ENCODE results near the gene BICD1.

The BICD1 gene

GRCh38 chr12:32104572-32105355, 1.9 kb upstream of the BICD1 start:
- no peak for DNase-seq

DNA sequence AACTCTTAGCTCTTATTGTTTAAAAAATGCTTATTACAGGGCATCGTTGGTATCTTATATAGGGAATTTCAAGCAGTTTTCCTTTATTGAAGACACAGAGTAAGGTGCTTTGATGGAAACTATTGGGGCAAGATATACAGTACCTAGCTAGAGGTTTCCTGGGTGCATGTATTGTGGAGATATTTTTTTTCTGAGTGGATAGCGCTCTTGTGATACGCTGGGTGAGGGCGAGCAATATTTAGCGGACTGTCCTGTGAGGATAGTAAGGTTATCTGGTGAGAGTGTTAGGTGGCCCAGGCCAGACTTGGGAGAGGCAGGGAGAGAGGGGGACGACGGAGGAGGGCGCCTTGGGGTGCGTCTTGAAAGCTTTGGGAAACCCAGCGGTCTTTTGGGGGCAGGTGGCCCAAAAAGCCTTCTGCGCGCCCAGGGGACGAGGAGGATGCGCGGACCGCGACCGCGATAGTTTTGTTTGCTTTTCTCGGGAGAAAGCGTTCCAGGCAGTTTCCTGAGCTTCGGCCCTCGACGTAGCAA, 596 bp upstream of the BICD1 start:
- no peak for DNase-seq

- no peak for DNase-seq
Observed at GRCh38 chr12:32107359-32108267, 966 bp downstream of the BICD1 start.

DNA sequence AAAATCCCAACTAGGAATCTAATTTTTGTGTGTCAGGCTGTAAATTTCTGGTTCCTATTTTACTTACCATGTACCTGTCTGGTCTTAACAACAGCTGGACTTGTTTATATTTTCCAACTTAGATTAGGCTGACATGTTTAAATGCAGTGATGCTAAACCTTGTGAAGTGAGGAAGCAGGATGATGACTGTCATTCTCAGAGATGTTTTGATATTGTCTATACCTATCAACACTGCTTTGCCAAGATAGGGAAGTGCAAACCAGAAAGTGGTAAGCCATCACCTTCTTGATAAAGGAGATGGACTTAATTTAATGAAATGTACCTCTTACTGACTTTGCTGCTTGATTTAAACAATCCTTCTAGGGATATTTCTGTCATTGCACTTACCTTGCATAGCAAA, 2.1 kb downstream of the BICD1 start:
- DNase-seq: no peak

GRCh38 chr12:32110417-32110816, 3.8 kb downstream of the BICD1 start:
- no peak for DNase-seq

DNA sequence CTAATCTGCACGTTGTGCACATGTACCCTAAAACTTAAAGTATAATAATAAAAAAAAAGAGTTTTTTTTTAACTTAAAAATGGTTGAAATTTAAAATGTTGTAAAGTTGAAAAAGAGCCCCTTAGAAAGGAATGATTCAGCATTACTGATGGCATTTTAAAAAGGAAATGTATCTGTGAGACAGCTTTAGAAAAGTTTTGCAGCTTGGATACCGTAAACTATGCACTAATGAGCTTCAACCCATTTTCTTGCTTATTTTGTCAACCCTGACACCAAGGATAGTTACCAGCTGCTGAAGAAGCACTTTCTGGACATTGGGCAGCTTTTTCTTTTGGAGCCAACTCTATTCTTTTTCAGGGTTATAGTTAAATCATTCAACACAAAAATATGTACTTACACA, 4.3 kb downstream of the BICD1 start:
- DNase-seq: no peak

- peak; percentile 48 for DNase-seq
Observed at GRCh38 chr12:32115404-32116104, 8.9 kb downstream of the BICD1 start.

GRCh38 chr12:32116897-32117296, 10.2 kb downstream of the BICD1 start:
- no peak for DNase-seq

DNA sequence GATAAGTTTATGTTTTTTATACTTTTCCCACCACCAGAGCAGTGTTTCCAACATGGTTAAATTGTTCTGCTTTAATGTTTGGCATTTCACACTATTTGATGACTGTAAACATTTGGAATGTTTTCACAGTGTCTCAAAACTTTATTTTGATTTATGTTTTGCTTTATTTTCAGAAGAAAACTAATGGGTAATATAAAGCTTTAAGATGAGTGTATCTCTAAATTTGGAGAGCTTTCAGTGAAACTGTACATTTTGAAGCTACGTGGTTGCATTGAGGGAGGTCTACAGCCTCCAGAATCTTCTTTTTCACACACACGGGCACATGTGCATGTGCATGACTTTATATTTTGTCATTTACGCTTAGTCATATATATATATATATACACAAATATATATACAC, 10.7 kb downstream of the BICD1 start:
- no peak for DNase-seq

DNA sequence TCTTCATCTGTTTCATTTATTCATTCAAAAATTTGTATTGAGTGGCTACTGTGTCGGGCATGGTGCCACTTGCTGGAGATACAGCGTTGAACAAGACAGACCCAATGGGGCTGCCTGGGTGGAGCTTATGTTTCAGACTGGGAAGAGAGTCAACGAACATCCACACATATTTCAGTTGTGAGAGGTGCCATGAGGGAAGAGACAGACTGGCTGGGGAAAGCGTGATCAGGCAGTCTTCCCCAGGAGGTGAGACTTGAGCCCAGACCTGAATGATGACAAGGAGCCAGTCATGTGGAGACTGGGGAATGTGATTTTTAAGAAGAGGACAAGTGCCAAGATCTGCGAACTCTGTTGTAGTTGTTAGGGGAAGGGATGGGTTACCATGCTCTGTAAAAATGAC, 12.2 kb downstream of the BICD1 start:
- no peak for DNase-seq

GRCh38 chr12:32120419-32120818, 13.8 kb downstream of the BICD1 start:
- DNase-seq: no peak

DNA sequence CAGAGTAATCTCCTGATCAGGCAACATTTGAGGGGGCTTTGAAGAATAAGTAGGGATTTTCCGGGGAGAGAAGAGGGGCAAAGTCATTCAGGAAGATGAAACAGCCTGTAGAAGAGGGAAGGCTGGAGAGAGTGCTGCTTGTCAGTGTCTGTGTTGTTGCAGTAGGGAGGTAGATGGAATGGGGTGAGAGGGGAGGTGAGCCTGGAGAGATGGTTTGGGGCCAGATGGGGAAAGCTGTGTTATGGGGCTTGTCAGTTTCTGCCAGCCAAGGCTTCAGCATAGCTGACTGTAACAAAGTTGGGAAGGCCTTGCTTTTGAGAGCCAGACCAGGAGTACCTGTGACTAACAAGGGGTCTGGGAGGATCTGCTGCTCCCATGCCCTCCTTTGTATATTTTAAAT, 18.0 kb downstream of the BICD1 start:
- DNase-seq: no peak

- DNase-seq: no peak
Observed at GRCh38 chr12:32125455-32126084, 18.9 kb downstream of the BICD1 start.

GRCh38 chr12:32126720-32127119, 20.1 kb downstream of the BICD1 start:
- DNase-seq: no peak

- DNase-seq: no peak
Observed at GRCh38 chr12:32131666-32132065, 25.0 kb downstream of the BICD1 start.

DNA sequence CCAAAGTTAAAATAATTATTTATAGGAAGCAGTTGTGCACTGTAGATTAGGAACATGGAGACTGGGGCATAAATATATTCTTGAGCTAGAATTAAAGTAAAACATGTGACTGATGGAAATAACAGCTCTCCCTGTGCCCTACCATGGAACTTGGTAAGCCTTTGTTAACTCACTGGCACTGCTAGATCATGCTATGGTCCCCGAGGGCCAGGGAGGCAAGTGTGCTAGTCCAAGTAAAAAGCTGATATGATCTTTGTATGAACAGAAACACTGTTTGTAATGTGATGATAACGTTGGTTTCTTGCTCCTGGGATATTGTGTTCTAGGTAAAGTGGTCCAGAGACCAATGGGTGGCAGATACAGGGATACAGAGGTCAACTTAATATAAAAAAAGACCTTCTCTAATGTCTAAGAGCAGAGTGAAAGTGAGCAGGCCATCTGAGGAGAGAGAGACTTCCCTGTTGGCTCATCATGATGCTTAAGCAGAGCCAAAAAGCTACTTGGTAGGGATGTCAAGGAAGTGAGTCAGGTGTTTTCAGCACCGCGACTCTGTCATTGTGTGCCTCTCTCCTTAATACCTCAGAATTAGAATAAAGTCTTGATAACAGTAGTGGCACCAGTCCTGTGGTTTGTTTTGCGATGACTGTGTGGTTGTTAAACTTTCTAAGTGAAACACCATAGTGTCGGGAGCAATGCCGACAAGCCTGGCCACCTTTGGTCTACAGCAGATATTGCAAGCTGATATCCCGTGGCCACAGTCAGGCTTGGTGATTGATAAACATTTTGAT, 27.6 kb downstream of the BICD1 start:
- DNase-seq: no peak

- DNase-seq: no peak
Observed at GRCh38 chr12:32135967-32136366, 29.3 kb downstream of the BICD1 start.

GRCh38 chr12:32136404-32136803, 29.8 kb downstream of the BICD1 start:
- no peak for DNase-seq

DNA sequence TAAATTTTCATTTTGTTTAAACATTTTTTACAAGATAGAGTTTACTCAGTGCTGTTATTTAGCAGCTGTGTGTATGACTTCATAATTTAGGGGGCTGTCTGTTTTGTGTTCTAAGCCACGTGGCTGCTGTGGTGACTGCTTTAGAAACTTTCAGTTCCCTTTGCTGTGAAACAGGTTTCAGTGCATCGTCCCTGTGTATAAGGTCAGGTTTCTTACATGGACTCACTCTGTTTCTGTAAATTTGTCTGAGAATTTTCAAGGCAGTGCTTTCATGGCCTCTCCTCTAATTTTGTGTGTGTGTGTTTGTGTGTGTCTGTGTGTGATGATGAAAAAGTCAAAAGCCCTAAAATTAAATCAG, 32.4 kb downstream of the BICD1 start:
- DNase-seq: no peak

GRCh38 chr12:32140877-32141276, 34.2 kb downstream of the BICD1 start:
- DNase-seq: no peak

DNA sequence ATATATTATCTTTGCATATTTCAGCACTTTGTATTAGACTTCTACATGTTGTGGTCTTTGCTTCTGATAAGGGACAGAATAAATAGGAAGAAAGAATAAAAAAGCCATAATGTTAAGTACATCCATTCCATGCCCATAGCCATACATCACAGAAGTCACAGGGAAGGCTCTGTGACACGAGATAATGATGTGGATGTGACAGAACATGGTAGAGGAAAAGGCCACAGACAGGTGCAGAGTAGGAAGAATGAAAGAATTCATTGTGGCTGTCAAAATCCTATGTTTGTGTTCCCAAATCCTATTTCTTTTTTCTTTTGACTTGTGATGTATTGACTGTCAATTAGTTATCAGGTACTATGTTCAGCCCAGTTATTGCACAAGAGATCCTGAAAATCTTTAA, 38.4 kb downstream of the BICD1 start:
- no peak for DNase-seq
